SU-DHL-6 (cell line): ENCODE results near the gene DENND2A.

Source experiments
- H2AFZ ChIP-seq: fragments of 200-600 bp; sonication (generic); 2 replicates; pipeline ENCODE4 v1.6.1; 2014; ENCODE audit warnings: low read depth, mild to moderate bottlenecking, moderate library complexity, mixed read lengths, antibody characterized with exemption, low read length; ENCODE audit not compliant: severe bottlenecking
- H3F3A ChIP-seq: fragments of 200-600 bp; shearing (Covaris generic); 2 replicates; pipeline ENCODE4 v1.6.0; 2016; ENCODE audit warnings: antibody characterized with exemption, mild to moderate bottlenecking; ENCODE audit not compliant: insufficient read depth
- H3K27ac ChIP-seq: fragments of 200-600 bp; sonication (generic); 2 replicates; pipeline ENCODE4 v1.5.1; 2016; ENCODE audit warnings: low read depth, mild to moderate bottlenecking, low read length, moderate library complexity, mixed read lengths
- H3K27me3 ChIP-seq: fragments of 200-600 bp; sonication (generic), shearing (Covaris generic); 2 replicates; pipeline ENCODE4 v1.6.0; 2014; ENCODE audit warnings: mild to moderate bottlenecking, low read length
- H3K36me3 ChIP-seq: fragments of 200-600 bp; sonication (generic); 2 replicates; pipeline ENCODE4 v1.6.1; 2014; ENCODE audit warnings: mild to moderate bottlenecking, low read length, mixed read lengths
- H3K4me2 ChIP-seq: fragments of 300-600, 200-600 bp; shearing (Covaris generic), sonication (generic); 2 replicates; pipeline ENCODE4 v1.6.0; 2014; ENCODE audit warnings: low read length, low read depth, mild to moderate bottlenecking; ENCODE audit not compliant: poor library complexity, severe bottlenecking
- H3K4me3 ChIP-seq: fragments of 200-600 bp; sonication (generic); 2 replicates; pipeline ENCODE4 v1.5.1; 2014; ENCODE audit warnings: antibody characterized with exemption, low read length, mild to moderate bottlenecking, mixed read lengths; ENCODE audit not compliant: insufficient read depth, poor library complexity, severe bottlenecking
- H3K79me2 ChIP-seq: fragments of 200-600 bp; sonication (generic); 2 replicates; pipeline ENCODE4 v1.6.1; 2014; ENCODE audit warnings: mild to moderate bottlenecking, low read length, moderate library complexity; ENCODE audit not compliant: insufficient read depth
- H3K9ac ChIP-seq: fragments of 200-600 bp; sonication (generic); 2 replicates; pipeline ENCODE4 v1.7.0; 2014; ENCODE audit warnings: mild to moderate bottlenecking, low read length
- H3K9me2 ChIP-seq: fragments of 200-600 bp; sonication (generic); replicated peaks from 2 replicates; pipeline ENCODE4 v1.6.1; 2014; ENCODE audit warnings: low read length; ENCODE audit not compliant: insufficient read depth
- H3K9me3 ChIP-seq: fragments of 200-600 bp; sonication (generic); 2 replicates; pipeline ENCODE4 v1.6.1; 2014; ENCODE audit warnings: low read length, mixed read lengths; ENCODE audit not compliant: insufficient read depth
- H4K20me1 ChIP-seq: fragments of 200-600 bp; sonication (generic); 2 replicates; pipeline ENCODE4 v1.6.1; 2014; ENCODE audit warnings: low read depth, mild to moderate bottlenecking, antibody characterized with exemption, low read length, moderate library complexity, mixed read lengths
- EZH2phosphoT487 ChIP-seq: fragments of 200-600 bp; sonication (generic), shearing (Covaris generic); conservative IDR thresholded peaks from 2 replicates; pipeline ENCODE4 v1.6.1; 2018; ENCODE audit warnings: mild to moderate bottlenecking, antibody characterized with exemption, low read length, moderate library complexity, mixed read lengths
- TF ChIP-seq, protein P1 (sequence below): fragments of 200-600 bp; sonication (generic); IDR thresholded peaks from one replicate; pipeline ENCODE4 v1.5.1; 2017; ENCODE audit warnings: antibody characterized with exemption, mild to moderate bottlenecking, low read length, moderate library complexity; ENCODE audit not compliant: insufficient read depth, poor library complexity, severe bottlenecking

DENND2A gene

DNA sequence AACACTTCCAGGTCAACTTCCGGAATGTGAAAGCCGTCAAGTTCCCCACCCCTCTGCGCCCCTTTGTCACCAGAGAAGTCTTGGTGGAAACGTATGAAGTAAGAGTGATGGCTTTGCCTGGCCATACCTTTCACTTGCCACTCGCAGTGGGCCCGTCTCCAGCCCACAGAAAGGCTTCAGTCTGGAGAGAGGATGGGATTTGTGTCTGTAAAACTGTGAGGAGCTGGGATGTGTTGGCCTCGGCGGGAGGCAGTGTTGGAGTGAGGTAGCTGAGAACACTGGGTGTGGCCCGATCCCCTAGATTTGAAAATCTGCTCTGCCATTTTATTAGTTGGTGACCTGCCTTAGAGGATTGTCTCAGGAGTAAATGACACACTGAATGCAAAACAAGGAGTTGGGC lies 38.6 kb upstream of the DENND2A start:
- H4K20me1 ChIP-seq = no peaks in the 10 kb centered on the region
- no peaks in the 10 kb centered on the region for H3K27me3 ChIP-seq
- peaks cover 24% of the 10 kb centered on the region for H3F3A ChIP-seq
- no peak overlapping the region for H3K27ac ChIP-seq
- H3K79me2 ChIP-seq = peaks cover 9% of the 10 kb centered on the region; the same call in 1 of the 2 replicates
- no peaks in the 10 kb centered on the region for H3K9me2 ChIP-seq
- no peak overlapping the region for H3K4me3 ChIP-seq
- H3K36me3 ChIP-seq = no peaks in the 10 kb centered on the region
- no peaks in the 10 kb centered on the region for H3K9me3 ChIP-seq
- no peak overlapping the region for H3K9ac ChIP-seq
- TF ChIP-seq, protein P1, sequence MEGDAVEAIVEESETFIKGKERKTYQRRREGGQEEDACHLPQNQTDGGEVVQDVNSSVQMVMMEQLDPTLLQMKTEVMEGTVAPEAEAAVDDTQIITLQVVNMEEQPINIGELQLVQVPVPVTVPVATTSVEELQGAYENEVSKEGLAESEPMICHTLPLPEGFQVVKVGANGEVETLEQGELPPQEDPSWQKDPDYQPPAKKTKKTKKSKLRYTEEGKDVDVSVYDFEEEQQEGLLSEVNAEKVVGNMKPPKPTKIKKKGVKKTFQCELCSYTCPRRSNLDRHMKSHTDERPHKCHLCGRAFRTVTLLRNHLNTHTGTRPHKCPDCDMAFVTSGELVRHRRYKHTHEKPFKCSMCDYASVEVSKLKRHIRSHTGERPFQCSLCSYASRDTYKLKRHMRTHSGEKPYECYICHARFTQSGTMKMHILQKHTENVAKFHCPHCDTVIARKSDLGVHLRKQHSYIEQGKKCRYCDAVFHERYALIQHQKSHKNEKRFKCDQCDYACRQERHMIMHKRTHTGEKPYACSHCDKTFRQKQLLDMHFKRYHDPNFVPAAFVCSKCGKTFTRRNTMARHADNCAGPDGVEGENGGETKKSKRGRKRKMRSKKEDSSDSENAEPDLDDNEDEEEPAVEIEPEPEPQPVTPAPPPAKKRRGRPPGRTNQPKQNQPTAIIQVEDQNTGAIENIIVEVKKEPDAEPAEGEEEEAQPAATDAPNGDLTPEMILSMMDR = no peak
- no peak for TF ChIP-seq EZH2phosphoT487
- no peak overlapping the region for H2AFZ ChIP-seq
- H3K4me2 ChIP-seq = no peak overlapping the region

DNA sequence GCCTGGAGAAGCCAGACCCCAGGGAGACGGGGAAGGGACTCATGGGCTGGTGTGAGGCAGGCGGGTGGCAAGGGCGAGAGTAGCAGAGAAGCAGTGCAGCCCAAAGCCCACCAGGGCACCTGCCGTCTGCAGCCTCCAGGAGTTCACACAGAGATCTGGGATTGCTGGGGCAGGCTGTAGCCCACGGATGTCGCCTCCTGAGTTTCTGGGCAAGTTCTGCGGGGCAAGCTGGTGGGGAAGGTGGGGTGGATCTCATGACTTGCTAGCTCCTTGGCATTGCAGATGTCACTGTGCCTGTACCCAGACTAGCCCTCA lies 38.2 kb upstream of the DENND2A start:
- H3F3A ChIP-seq = peaks cover 28% of the 10 kb centered on the region
- no peak overlapping the region for H2AFZ ChIP-seq
- no peaks in the 10 kb centered on the region for H4K20me1 ChIP-seq
- H3K79me2 ChIP-seq = peaks cover 9% of the 10 kb centered on the region; the same call in 1 of the 2 replicates
- H3K36me3 ChIP-seq = no peaks in the 10 kb centered on the region
- H3K4me2 ChIP-seq = no peak overlapping the region
- no peaks in the 10 kb centered on the region for H3K9me3 ChIP-seq
- H3K4me3 ChIP-seq = no peak overlapping the region
- no peak overlapping the region for H3K9ac ChIP-seq
- no peaks in the 10 kb centered on the region for H3K27me3 ChIP-seq
- no peak overlapping the region for H3K27ac ChIP-seq
- H3K9me2 ChIP-seq = no peaks in the 10 kb centered on the region
- TF ChIP-seq, protein P1 = no peak
- TF ChIP-seq EZH2phosphoT487 = no peak

DNA sequence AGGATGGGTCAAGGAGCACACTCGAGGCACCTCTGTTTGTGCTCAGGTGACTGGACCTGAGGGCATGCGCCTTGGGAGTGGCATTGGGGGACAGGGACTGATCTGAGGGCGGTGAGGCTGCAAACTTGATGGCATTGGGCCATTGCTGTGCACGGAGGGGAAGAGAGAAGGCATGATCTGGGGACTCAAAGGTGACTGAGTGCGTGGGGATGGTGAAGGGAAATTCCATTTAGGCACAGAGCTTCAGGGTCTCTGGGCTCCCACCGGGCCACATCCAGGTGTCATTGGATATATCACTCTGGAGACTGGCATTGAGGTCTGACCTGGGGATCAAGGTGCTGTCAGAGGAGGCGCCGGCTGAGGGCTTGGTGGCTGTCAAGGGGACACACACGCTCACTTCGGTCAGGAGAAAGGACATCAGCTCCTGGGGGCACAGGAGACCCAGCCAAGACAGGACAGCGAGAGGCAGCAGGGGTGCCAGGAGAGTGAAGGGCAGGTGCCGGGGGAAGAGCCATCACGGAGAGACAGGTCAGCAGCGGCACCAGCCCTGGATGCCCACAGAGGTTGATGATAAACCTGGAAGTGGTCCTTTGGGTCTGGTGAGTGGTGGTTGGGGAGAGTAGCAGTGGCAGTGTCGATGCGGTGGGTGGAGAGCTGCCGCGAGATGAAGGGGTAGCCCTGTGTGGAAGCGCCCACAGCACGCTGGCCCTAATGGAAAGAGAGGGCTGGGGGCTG lies 37.6 kb upstream of the DENND2A start:
- Histone ChIP-seq H3K4me2 (no peak overlapping the region), H3K4me3 (no peak overlapping the region), H3K9ac (no peak overlapping the region), H3K9me2 (no peaks in the 10 kb centered on the region), H3F3A (peaks cover 31% of the 10 kb centered on the region), H3K9me3 (no peaks in the 10 kb centered on the region), H4K20me1 (no peaks in the 10 kb centered on the region), H3K79me2 (peaks cover 9% of the 10 kb centered on the region; the same call in 1 of the 2 replicates), H3K27ac (no peak overlapping the region; the same call in 1 of the 2 replicates), H3K36me3 (no peaks in the 10 kb centered on the region), H2AFZ (no peak overlapping the region), H3K27me3 (no peaks in the 10 kb centered on the region)
- TF ChIP-seq, protein P1 = no peak
- no peak for TF ChIP-seq EZH2phosphoT487
